Astrocyte (in vitro differentiated cells and primary cell): ENCODE data around the gene SEMA7A. TPM values are rescaled to one million over a fixed set of nuclear protein-coding genes. Genes with fewer than 3 reads are reported as not detected.

Experiments used
- DNase-seq: peaks from one replicate; pipeline ENCODE4 v3.0.0-alpha.2; 2010; ENCODE audit warnings: low read depth
- FAIRE-seq: peaks from 2 replicates; lab custom pipeline; 2011; peaks lifted over from hg19 to GRCh38; lab: Jason Lieb, UNC
- H2AFZ ChIP-seq: 2 replicates; pipeline ENCODE4 v1.6.0; 2012; ENCODE audit warnings: low read depth, low read length, inconsistent platforms
- H3K27ac ChIP-seq: 2 replicates; pipeline ENCODE4 v1.5.1; 2011; ENCODE audit warnings: low read depth, low read length, inconsistent platforms
- H3K27me3 ChIP-seq: 2 replicates; pipeline ENCODE4 v1.6.0; 2011; ENCODE audit warnings: low read length, inconsistent platforms; ENCODE audit not compliant: insufficient read depth
- H3K36me3 ChIP-seq: 2 replicates; pipeline ENCODE4 v1.5.1; 2011; ENCODE audit warnings: low read length, inconsistent platforms; ENCODE audit not compliant: insufficient read depth
- H3K4me1 ChIP-seq: 2 replicates; pipeline ENCODE4 v1.5.1; 2011; ENCODE audit warnings: low read length, inconsistent platforms; ENCODE audit not compliant: insufficient read depth
- H3K4me2 ChIP-seq: 2 replicates; pipeline ENCODE4 v1.6.0; 2012; ENCODE audit warnings: low read length, inconsistent platforms
- H3K4me3 ChIP-seq: 2 replicates; pipeline ENCODE4 v1.5.1; 2011; ENCODE audit warnings: low read depth, mild to moderate bottlenecking, low read length, inconsistent platforms; ENCODE audit not compliant: insufficient read depth
- H3K79me2 ChIP-seq: 2 replicates; pipeline ENCODE4 v1.6.0; 2012; ENCODE audit warnings: mild to moderate bottlenecking, low read length, inconsistent platforms; ENCODE audit not compliant: insufficient read depth
- H3K9ac ChIP-seq: 2 replicates; pipeline ENCODE4 v1.6.0; 2012; ENCODE audit warnings: mild to moderate bottlenecking, low read length, inconsistent platforms
- H3K9me3 ChIP-seq: 2 replicates; pipeline ENCODE4 v1.5.1; 2012; ENCODE audit warnings: low read depth, mild to moderate bottlenecking, low read length, inconsistent platforms; ENCODE audit not compliant: insufficient read depth
- H4K20me1 ChIP-seq: 2 replicates; pipeline ENCODE4 v1.6.0; 2012; ENCODE audit warnings: low read length, inconsistent platforms; ENCODE audit not compliant: insufficient read depth
- H3K27ac Mint-ChIP-seq: one replicate; pipeline ENCODE4 v1.8.0; 2021; ENCODE audit warnings: mild to moderate bottlenecking, mixed read lengths; ENCODE audit not compliant: unreplicated experiment
- H3K27me3 Mint-ChIP-seq: one replicate; pipeline ENCODE4 v1.8.0; 2021; ENCODE audit warnings: low read depth, mixed read lengths; ENCODE audit not compliant: unreplicated experiment
- H3K36me3 Mint-ChIP-seq: one replicate; pipeline ENCODE4 v1.8.0; 2021; ENCODE audit warnings: low read depth, mixed read lengths; ENCODE audit not compliant: unreplicated experiment
- H3K4me1 Mint-ChIP-seq: one replicate; pipeline ENCODE4 v1.8.0; 2021; ENCODE audit warnings: low read depth, mixed read lengths; ENCODE audit not compliant: unreplicated experiment
- H3K4me3 Mint-ChIP-seq: one replicate; pipeline ENCODE4 v1.8.0; 2021; ENCODE audit warnings: mild to moderate bottlenecking, moderate library complexity, mixed read lengths; ENCODE audit not compliant: unreplicated experiment
- H3K9me3 Mint-ChIP-seq: one replicate; pipeline ENCODE4 v1.8.0; 2021; ENCODE audit warnings: mild to moderate bottlenecking, mixed read lengths; ENCODE audit not compliant: unreplicated experiment
- CTCF ChIP-seq: IDR thresholded peaks from 2 replicates; pipeline ENCODE4 v1.5.1; 2011; ENCODE audit warnings: low read depth, mild to moderate bottlenecking, inconsistent platforms, low read length, moderate library complexity; ENCODE audit not compliant: insufficient read depth
- EZH2 ChIP-seq: IDR thresholded peaks from 2 replicates; pipeline ENCODE4 v1.6.1; 2012; ENCODE audit warnings: mild to moderate bottlenecking, low read length, inconsistent platforms; ENCODE audit not compliant: insufficient read depth
- total RNA-seq: library from RNA; stranded (reverse); gene quantifications from 2 replicates; pipeline ENCODE4 v1.2.1, GENCODE V29; 2021

SEMA7A gene
- total RNA-seq, 1 donor from 2014 or later, result 26.7 TPM

GRCh38 chr15:74434263-74435136 lies 742 bp upstream of the SEMA7A start:
- Mint-ChIP-seq H3K9me3 (no peaks in the 10 kb centered on the region), H3K4me3 (peak overlapping the region; percentile 78), H3K36me3 (no peaks in the 10 kb centered on the region), H3K27me3 (peaks cover 18% of the 10 kb centered on the region), H3K27ac (peak overlapping the region; percentile 69), H3K4me1 (peaks cover 24% of the 10 kb centered on the region)
- Histone ChIP-seq H3K36me3 (no peaks in the 10 kb centered on the region), H3K4me3 (peak overlapping the region; percentile 84), H3K79me2 (peaks cover 54% of the 10 kb centered on the region), H2AFZ (peak overlapping the region; percentile 77), H3K27ac (peak overlapping the region; percentile 73), H3K9ac (peak overlapping the region; percentile 80), H4K20me1 (peaks cover 34% of the 10 kb centered on the region), H3K4me2 (peak overlapping the region; percentile 96), H3K4me1 (peaks cover 34% of the 10 kb centered on the region), H3K9me3 (no peaks in the 10 kb centered on the region), H3K27me3 (no peaks in the 10 kb centered on the region)
- no peak for DNase-seq
- no peak for FAIRE-seq
- TF ChIP-seq CTCF (no peak), EZH2 (no peak)

- H4K20me1 ChIP-seq, result peaks cover 48% of the 10 kb centered on the region
- H3K27ac Mint-ChIP-seq, result no peak overlapping the region
- DNase-seq (no peak), FAIRE-seq (no peak)
- peak overlapping the region; percentile 87 for H3K9ac ChIP-seq
- H3K36me3 Mint-ChIP-seq, result no peaks in the 10 kb centered on the region
- H3K79me2 ChIP-seq, result peaks cover 69% of the 10 kb centered on the region
- H3K36me3 ChIP-seq, result no peaks in the 10 kb centered on the region
- peak overlapping the region; percentile 89 for H3K4me3 Mint-ChIP-seq
- no peaks in the 10 kb centered on the region for H3K9me3 Mint-ChIP-seq
- TF ChIP-seq CTCF (no peak), EZH2 (no peak)
- no peaks in the 10 kb centered on the region for H3K27me3 ChIP-seq
- peaks cover 47% of the 10 kb centered on the region for H3K4me1 ChIP-seq
- H3K27me3 Mint-ChIP-seq, result peaks cover 18% of the 10 kb centered on the region
- H3K27ac ChIP-seq, result peak overlapping the region; percentile 62
- no peaks in the 10 kb centered on the region for H3K9me3 ChIP-seq
- peak overlapping the region; percentile 97 for H3K4me3 ChIP-seq
- H2AFZ ChIP-seq, result peak overlapping the region; percentile 65
- H3K4me1 Mint-ChIP-seq, result peaks cover 31% of the 10 kb centered on the region
- peak overlapping the region; percentile 96 for H3K4me2 ChIP-seq
These were observed 678 bp downstream of the SEMA7A start for GRCh38 chr15:74432968-74433591.
